T-helper 17 cell (primary cell): Measurements from ENCODE around the gene ALKBH4. TPM values are rescaled to one million over a fixed set of nuclear protein-coding genes. Genes with fewer than 3 reads are reported as not detected.
"Not testable (repeated sequence)": the region's sequence is repeated elsewhere in the genome, so short reads cannot be mapped to it uniquely, and the experiment has no call there.

Experiments used
- ATAC-seq: fragments of 150-1000 bp; cut with Tn5 transposase; 2 replicates; pipeline ENCODE4 v1.10.0; 2021; ENCODE audit warnings: mild to moderate bottlenecking, moderate library complexity
- DNase-seq, 3 donors: peaks; one replicate each; pipeline versions ENCODE4 v3.0.0 to v3.0.0-alpha.2; 2020 to 2021
- H3K9me3 ChIP-seq: one replicate; pipeline ENCODE4 v1.7.0; 2013; ENCODE audit warnings: low read length, mild to moderate bottlenecking; ENCODE audit not compliant: control insufficient read depth, poor library complexity, severe bottlenecking
- H3K27ac Mint-ChIP-seq: one replicate; pipeline ENCODE4 v1.8.0; 2022; ENCODE audit warnings: mild to moderate bottlenecking, moderate library complexity, mixed read lengths
- H3K27me3 Mint-ChIP-seq: one replicate; pipeline ENCODE4 v1.8.0; 2022; ENCODE audit warnings: mixed read lengths
- H3K36me3 Mint-ChIP-seq: one replicate; pipeline ENCODE4 v1.8.0; 2022; ENCODE audit warnings: low read depth, mixed read lengths
- H3K4me1 Mint-ChIP-seq: one replicate; pipeline ENCODE4 v1.8.0; 2022; ENCODE audit warnings: mild to moderate bottlenecking, mixed read lengths
- H3K4me3 Mint-ChIP-seq: one replicate; pipeline ENCODE4 v1.8.0; 2022; ENCODE audit warnings: mild to moderate bottlenecking, moderate library complexity, mixed read lengths
- total RNA-seq, 4 donors: library from RNA in 2 of 4; stranded (reverse) in 2 of 4; gene quantifications; one replicate each; pipeline ENCODE4 v1.2.3 and lab custom pipeline; 2022 to 2026

The ALKBH4 gene
- total RNA-seq, 2 donors from 2014 or later: 4.4 to 5.5 TPM

DNA sequence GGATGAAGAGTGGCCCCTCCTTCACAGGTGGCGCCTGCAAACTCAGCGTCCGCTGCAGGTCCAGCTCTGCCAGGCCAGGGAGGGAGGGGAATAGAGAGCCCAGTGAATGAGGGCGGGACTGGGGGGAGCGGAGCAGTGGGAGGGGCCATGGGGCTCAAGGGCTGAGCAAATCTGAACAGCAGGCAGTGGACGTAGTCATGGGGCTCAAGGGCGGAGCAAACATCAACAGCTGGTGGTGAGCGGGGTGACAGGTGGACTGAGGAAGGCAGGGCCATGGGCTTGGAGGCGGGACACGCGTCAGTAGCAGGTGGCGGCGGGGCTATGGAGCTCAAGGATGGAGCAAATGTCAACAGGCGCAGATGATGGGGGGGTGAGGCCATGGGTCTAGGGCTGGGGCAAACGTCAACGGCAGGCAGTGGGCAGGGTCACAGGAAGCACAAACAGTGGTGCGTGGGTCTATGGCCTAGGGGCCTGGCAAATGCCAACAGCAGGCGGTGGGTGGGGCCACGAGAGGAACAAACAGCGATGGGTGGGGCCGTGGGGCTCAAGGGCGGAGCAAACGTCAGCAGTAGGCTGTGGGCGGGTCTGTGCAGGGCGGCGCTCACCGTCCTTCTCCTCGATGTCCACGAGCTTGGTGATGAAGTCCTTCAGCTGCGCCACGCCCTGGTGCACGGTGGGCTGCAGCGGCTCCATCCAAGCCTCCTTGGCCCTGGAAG, 28.7 kb upstream of the ALKBH4 start:
- not testable (repeated sequence) for H3K4me1 Mint-ChIP-seq, H3K4me3 Mint-ChIP-seq, DNase-seq, H3K9me3 ChIP-seq, H3K36me3 Mint-ChIP-seq, H3K27ac Mint-ChIP-seq, H3K27me3 Mint-ChIP-seq
- peak; percentile 45 for ATAC-seq

DNA sequence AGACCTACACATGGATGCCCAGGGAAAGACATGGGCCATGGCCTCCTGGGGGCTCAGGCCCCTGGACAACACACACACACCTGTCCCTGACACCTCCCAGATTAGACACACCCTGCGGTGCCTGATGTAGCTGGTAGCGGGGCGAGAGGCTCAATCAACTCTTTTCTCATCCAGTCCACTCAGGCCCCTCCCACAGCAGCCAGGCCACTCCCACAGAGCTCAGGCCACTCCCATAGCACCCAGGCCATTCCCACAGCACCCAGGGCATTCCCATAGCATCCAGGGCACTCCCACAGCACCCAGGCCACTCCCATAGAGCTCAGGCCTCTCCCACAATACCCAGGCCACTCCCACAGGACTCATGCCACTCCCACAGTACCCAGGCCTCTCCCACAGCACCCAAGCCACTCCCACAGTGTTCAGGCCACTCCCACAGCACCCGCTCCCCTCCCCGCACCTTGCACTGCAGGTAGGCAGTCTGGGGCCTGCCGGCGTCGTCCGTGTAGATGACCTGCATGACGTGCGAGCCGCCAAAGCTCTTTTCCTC, 25.9 kb upstream of the ALKBH4 start:
- peak in 2 of 3 donors; percentile 47 to 59 for DNase-seq
- H3K27me3 Mint-ChIP-seq, H3K4me1 Mint-ChIP-seq, H3K9me3 ChIP-seq, H3K27ac Mint-ChIP-seq, H3K4me3 Mint-ChIP-seq, H3K36me3 Mint-ChIP-seq: not testable (repeated sequence)
- peak; percentile 67 for ATAC-seq

- not testable (repeated sequence) for DNase-seq, H3K9me3 ChIP-seq, H3K36me3 Mint-ChIP-seq, H3K27me3 Mint-ChIP-seq, H3K4me3 Mint-ChIP-seq, H3K27ac Mint-ChIP-seq, H3K4me1 Mint-ChIP-seq, ATAC-seq
These were observed 19.7 kb upstream of the ALKBH4 start for GRCh38 chr7:102484317-102484716.

- not testable (repeated sequence) for ATAC-seq, H3K4me3 Mint-ChIP-seq, H3K36me3 Mint-ChIP-seq, H3K27me3 Mint-ChIP-seq, H3K9me3 ChIP-seq, H3K27ac Mint-ChIP-seq, H3K4me1 Mint-ChIP-seq, DNase-seq
These were observed 17.3 kb upstream of the ALKBH4 start for GRCh38 chr7:102481962-102482361.

GRCh38 chr7:102479982-102480637, 15.4 kb upstream of the ALKBH4 start:
- ATAC-seq, H3K9me3 ChIP-seq, H3K27me3 Mint-ChIP-seq, H3K4me3 Mint-ChIP-seq, H3K36me3 Mint-ChIP-seq, H3K27ac Mint-ChIP-seq, H3K4me1 Mint-ChIP-seq: not testable (repeated sequence)
- DNase-seq: peak in 1 of 3 donors; percentile 4

GRCh38 chr7:102479209-102479584, 14.5 kb upstream of the ALKBH4 start:
- DNase-seq, H3K4me3 Mint-ChIP-seq, H3K36me3 Mint-ChIP-seq, H3K27ac Mint-ChIP-seq, H3K4me1 Mint-ChIP-seq, H3K27me3 Mint-ChIP-seq, H3K9me3 ChIP-seq: not testable (repeated sequence)
- ATAC-seq: peak; percentile 10

DNA sequence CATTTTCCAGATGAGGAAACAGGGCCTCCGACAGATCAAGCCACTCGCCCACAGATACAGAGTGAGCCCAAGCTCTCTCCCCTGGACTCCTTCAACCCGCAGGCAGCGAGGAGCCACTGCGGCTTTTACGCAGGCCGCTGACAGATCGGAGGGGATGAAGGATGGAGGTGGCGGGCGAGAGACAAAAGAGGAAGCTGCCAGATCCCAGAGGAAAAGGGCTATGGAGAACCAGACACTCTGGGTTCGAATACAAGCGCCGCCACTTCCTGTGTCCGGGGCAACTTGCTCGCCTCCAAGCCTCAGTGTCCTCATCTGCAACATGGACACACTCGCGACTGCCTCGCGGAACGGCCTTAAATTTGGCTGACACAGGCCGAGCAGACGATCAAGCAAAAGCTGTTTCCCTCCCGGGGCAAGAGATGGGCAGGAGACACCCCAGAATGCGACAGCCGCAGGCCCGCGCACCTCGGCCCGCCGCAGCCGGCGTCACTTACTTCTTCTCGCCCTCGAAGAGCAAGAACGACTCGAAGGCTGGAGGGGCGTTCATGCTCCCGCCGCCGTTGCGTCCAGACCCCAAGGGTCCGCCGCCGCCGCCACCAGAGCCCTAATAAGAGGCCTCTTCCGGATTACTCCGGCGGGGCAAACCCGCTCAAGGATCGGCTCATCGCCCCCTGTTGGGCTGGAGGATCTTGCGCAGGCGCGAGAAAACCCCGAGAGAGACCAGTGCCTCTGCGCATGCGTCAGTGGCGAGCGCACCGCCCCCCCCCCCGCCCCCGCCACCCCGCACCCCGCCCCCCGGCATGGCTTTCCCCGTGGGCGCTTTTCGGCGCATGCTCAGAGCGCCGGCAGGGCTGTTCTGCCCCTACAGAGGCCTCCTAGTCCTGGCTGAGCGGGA, 13.9 kb upstream of the ALKBH4 start, which contains the start of gene POLR2J:
Gene POLR2J, minus strand, starts transcription at position 609 of the 895 bp plus-strand sequence. Its CDS starts 62 bp downstream, at position 547.
- H3K27ac Mint-ChIP-seq: peak within 1 kb of the TSS; percentile 79
- H3K36me3 Mint-ChIP-seq, H3K27me3 Mint-ChIP-seq, H3K9me3 ChIP-seq, H3K4me1 Mint-ChIP-seq: not testable (repeated sequence)
- H3K4me3 Mint-ChIP-seq: peak within 1 kb of the TSS; percentile 88
- ATAC-seq (peak; percentile 93), DNase-seq (peak; percentile 74 to 78 (median 78))

DNA sequence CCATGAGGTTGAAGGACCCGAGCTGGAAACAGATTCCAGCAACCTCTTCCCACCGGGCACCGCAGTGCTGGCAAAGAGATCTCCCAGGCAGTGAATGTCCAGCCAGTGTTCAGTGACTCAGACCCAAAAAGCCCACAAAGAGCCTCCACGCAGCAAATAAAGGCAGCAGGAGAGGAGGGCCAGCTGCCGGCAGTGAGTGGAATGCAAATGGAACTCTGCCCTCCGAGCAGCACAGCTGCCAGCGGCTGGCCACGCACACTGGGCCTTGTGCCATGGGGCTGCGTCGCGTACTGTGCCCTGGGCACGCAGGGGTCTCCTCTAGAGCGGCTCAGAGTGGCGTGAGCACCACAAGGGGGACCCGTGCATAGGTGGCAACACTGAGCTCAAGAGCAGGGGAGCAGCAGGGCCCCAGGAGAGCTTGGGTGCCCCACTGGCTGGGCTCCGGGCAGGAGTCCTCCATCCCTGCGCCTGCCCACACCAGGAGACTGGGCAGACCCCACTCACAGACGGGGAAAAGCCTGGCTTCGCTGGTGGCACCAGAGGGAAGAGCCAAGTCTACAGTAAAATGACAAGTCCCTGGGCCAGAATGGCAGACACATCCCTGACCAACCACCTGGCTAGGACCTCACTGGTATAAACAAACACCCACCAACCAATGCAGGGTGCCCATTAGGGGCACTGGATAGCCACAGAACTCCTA, 10.2 kb upstream of the ALKBH4 start:
- not testable (repeated sequence) for H3K9me3 ChIP-seq, H3K36me3 Mint-ChIP-seq, ATAC-seq, H3K4me3 Mint-ChIP-seq, DNase-seq, H3K4me1 Mint-ChIP-seq, H3K27ac Mint-ChIP-seq, H3K27me3 Mint-ChIP-seq

GRCh38 chr7:102474116-102474515, 9.5 kb upstream of the ALKBH4 start:
- not testable (repeated sequence) for H3K27me3 Mint-ChIP-seq, DNase-seq, H3K4me1 Mint-ChIP-seq, H3K9me3 ChIP-seq, H3K36me3 Mint-ChIP-seq, ATAC-seq, H3K27ac Mint-ChIP-seq, H3K4me3 Mint-ChIP-seq

DNA sequence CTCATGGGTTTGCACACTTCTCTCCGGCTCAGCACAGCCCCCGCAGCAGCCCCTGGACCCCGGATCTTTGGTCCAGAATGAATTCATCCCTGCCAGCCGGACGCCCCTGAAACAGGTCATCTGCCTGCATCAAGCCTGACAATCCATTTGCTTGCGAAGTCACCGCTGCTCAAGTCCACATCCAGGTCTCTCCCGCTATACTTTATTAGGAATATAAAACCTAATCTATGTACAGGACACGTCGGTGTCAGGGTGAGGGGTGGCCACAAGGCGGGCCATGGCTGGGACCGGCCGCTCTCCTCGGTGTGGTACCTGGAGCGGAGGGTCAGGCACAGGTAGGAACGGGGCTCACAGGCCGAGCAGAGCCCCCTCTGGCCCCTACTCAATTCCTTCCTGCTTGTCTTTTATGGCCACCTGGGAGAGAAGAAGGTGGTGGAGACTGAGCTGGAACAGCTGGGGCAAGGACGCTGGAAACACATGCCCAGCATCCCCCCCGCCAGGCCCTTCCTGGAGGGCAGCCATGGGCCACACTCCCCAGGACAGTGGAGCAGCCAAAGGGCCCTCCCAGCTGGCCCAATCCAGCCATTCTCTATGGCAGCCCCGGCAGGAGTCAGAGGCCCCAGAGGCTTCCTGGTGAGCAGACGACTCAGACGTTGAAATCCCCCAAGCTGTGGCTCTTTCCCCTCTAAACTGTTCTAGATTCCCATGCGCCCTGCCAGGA, 8.8 kb upstream of the ALKBH4 start:
- no peaks in the 10 kb centered on the region for H3K27me3 Mint-ChIP-seq
- no peaks in the 10 kb centered on the region for H3K9me3 ChIP-seq
- DNase-seq: no peak
- no peak for ATAC-seq
- peaks cover 5% of the 10 kb centered on the region for H3K4me1 Mint-ChIP-seq
- H3K27ac Mint-ChIP-seq: no peak overlapping the region
- no peaks in the 10 kb centered on the region for H3K36me3 Mint-ChIP-seq
- no peak overlapping the region for H3K4me3 Mint-ChIP-seq

DNA sequence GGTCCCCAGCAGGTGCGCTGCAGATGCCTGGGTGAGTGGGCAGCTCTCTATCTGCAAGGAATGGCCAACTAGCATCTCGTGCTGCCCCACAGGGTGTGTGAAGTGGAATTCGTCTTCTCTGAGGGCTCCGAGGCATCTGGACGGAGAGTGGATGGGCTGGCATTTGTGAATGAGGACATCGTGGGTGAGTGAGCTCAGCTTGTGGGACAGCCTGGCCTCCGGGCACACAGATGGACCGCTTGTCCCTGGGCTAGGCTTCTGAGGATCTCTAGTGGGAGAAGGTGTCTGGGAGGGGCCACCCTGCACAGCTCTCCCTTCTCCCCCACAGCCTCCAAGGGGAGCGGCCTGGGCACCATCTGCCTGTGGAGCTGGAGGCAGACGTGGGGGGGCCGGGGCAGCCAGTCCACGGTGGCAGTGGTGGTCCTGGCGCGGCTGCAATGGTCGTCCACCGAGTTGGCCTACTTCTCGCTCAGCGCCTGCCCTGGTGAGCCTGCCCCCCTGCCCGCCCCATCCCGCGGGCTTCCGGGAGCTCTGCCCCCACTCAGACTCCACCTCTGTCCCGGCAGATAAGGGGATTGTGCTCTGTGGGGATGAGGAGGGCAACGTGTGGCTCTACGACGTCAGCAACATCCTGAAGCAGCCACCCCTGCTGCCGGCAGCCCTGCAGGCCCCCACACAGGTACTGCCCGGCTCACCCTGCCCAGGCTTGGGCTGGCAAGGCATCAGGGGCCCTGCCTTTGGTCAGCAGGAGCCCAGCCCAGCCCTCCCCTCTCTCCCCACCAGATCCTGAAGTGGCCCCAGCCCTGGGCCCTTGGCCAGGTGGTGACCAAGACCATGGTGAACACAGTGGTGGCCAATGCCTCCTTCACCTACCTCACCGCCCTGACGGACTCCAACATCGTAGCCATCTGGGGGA, 7.7 kb upstream of the ALKBH4 start:
- no peak for DNase-seq
- H3K4me3 Mint-ChIP-seq: no peak overlapping the region
- ATAC-seq: no peak
- no peaks in the 10 kb centered on the region for H3K36me3 Mint-ChIP-seq
- H3K27ac Mint-ChIP-seq: peak overlapping the region; percentile 32
- no peaks in the 10 kb centered on the region for H3K27me3 Mint-ChIP-seq
- peaks cover 5% of the 10 kb centered on the region for H3K4me1 Mint-ChIP-seq
- no peaks in the 10 kb centered on the region for H3K9me3 ChIP-seq
